GM18508 (cell line): ENCODE results near the gene VAMP8.
"Not testable (repeated sequence)": the region's sequence is repeated elsewhere in the genome, so short reads cannot be mapped to it uniquely, and the experiment has no call there.

Experiments used
- ATAC-seq: cut with Tn5 transposase; IDR thresholded peaks from one replicate; pipeline ENCODE4 v1.9.1; 2021; ENCODE audit warnings: moderate number of reproducible peaks; ENCODE audit not compliant: insufficient read depth, unreplicated experiment

Gene VAMP8

GRCh38 chr2:85596026-85596333, 18.6 kb downstream of the VAMP8 start:
- ATAC-seq, result no peak

GRCh38 chr2:85596486-85597143, 19.2 kb downstream of the VAMP8 start:
- no peak for ATAC-seq

- no peak for ATAC-seq
These were observed 19.9 kb downstream of the VAMP8 start for GRCh38 chr2:85597241-85597640.

- ATAC-seq, result no peak
These were observed 21.4 kb downstream of the VAMP8 start for GRCh38 chr2:85598594-85599340.

- no peak for ATAC-seq
These were observed 22.3 kb downstream of the VAMP8 start for GRCh38 chr2:85599468-85600234.

- no peak for ATAC-seq
These were observed 22.8 kb downstream of the VAMP8 start for GRCh38 chr2:85600235-85600575.

- no peak for ATAC-seq
These were observed 23.8 kb downstream of the VAMP8 start for GRCh38 chr2:85600951-85601770.

- peak; percentile 19 for ATAC-seq
These were observed 24.5 kb downstream of the VAMP8 start for GRCh38 chr2:85601771-85602475.

GRCh38 chr2:85602476-85603234, 25.3 kb downstream of the VAMP8 start, which contains the start of gene TMEM150A:
TMEM150A (minus strand) TSS chr2:85602698; CDS start chr2:85601948, 750 bp downstream.
- peak; percentile 67 for ATAC-seq

- not testable (repeated sequence) for ATAC-seq
These were observed 26.7 kb downstream of the VAMP8 start for GRCh38 chr2:85604133-85604444.

GRCh38 chr2:85604568-85605339, 27.4 kb downstream of the VAMP8 start:
- ATAC-seq, result no peak

GRCh38 chr2:85605406-85606115, 28.2 kb downstream of the VAMP8 start:
- no peak for ATAC-seq

- no peak for ATAC-seq
These were observed 28.7 kb downstream of the VAMP8 start for GRCh38 chr2:85606116-85606455.

- ATAC-seq, result no peak
These were observed 30.2 kb downstream of the VAMP8 start for GRCh38 chr2:85607268-85608215.

GRCh38 chr2:85611217-85611704, 33.9 kb downstream of the VAMP8 start:
- ATAC-seq, result no peak

GRCh38 chr2:85611705-85612587, 34.6 kb downstream of the VAMP8 start, which contains the start of gene C2orf68:
C2orf68 (minus strand) TSS chr2:85612066; CDS start chr2:85611984, 82 bp downstream.
- peak; percentile 67 for ATAC-seq
